Lower leg skin (tissue), 3 donors: Measurements from ENCODE around the gene FOLH1.
"Not testable (repeated sequence)": the region's sequence is repeated elsewhere in the genome, so short reads cannot be mapped to it uniquely, and the experiment has no call there.

Experiments
- CTCF ChIP-seq, 3 donors: fragments of 450-650 bp; IDR thresholded peaks; one replicate each; pipeline ENCODE4 v1.5.1; 2016; ENCODE audit warnings: antibody characterized with exemption in 3 of 3, mild to moderate bottlenecking in 3 of 3, moderate library complexity in 2 of 3
- POLR2A ChIP-seq, 2 donors: fragments of 450-650 bp; IDR thresholded peaks; one replicate each; pipeline ENCODE4 v1.6.1; 2016 to 2017; ENCODE audit warnings: antibody characterized with exemption in 2 of 2, mild to moderate bottlenecking in 1 of 2, moderate library complexity in 1 of 2

GRCh38 chr11:49185597-49185996 is 22.8 kb downstream of the FOLH1 start:
- TF ChIP-seq CTCF, POLR2A (IDR thresholded peaks at IDR 0.05): not testable (repeated sequence)
